Adipose tissue (tissue), 3 donors: ENCODE data around the gene CST5. TPM values are rescaled to one million over a fixed set of nuclear protein-coding genes. Genes with fewer than 3 reads are reported as not detected.
"Not testable (repeated sequence)": the region's sequence is repeated elsewhere in the genome, so short reads cannot be mapped to it uniquely, and the experiment has no call there.

Experiments
- H3K27ac ChIP-seq: one replicate; pipeline ENCODE4 v1.5.1; 2013; ENCODE audit warnings: low read depth, low read length
- WGBS, 3 donors: extraction: QIAGEN DNeasy Blood & Tissue Kit; methylation state at CpG; one replicate each; pipeline ENCODE4 v1.1.7; 2013; 5-methylcytosine and 5-hydroxymethylcytosine counted together
- polyA plus RNA-seq, 3 donors: library from polyadenylated mRNA; stranded (reverse); fragments of 200-250 nt; gene quantifications; one replicate each; pipeline ENCODE4 v1.2.3, GENCODE V29; 2013
- donor health status: healthy with polysubstance abuse.
- donor health status: Bipolar disorder and iron deficiency.
- donor health status: healthy.

The CST5 gene
- polyA plus RNA-seq, 3 donors, result 0.39 TPM; not detected in 2

- H3K27ac ChIP-seq, result no peak overlapping the region
- 26 to 40% (median 31%) methylated on average over 1 of the region's 1 CpG for WGBS, 3 donors
Observed at GRCh38 chr20:23907579-23907978, 28.0 kb upstream of the CST5 start.

- WGBS, 3 donors, result 38 to 44% (median 43%) methylated on average over 5 to 8 of the region's 8 CpGs
- H3K27ac ChIP-seq, result not testable (repeated sequence)
Observed at GRCh38 chr20:23902396-23902795, 22.8 kb upstream of the CST5 start.

- not testable (repeated sequence) for H3K27ac ChIP-seq
- 43 to 98% (median 92%) methylated on average over 4 of the region's 4 CpGs for WGBS, 3 donors
Observed at GRCh38 chr20:23890867-23891266, 11.3 kb upstream of the CST5 start.

- 26 to 36% (median 34%) methylated on average over 8 of the region's 8 CpGs for WGBS, 3 donors
- H3K27ac ChIP-seq, result no peak overlapping the region
Observed at GRCh38 chr20:23889775-23890187, 10.2 kb upstream of the CST5 start.

GRCh38 chr20:23887856-23888255 is 8.3 kb upstream of the CST5 start:
- no peak overlapping the region for H3K27ac ChIP-seq
- 51 to 80% (median 67%) methylated on average over 2 of the region's 2 CpGs for WGBS, 3 donors

- WGBS, 3 donors, result 89 to 97% (median 90%) methylated on average over 5 of the region's 5 CpGs
- H3K27ac ChIP-seq, result no peak overlapping the region
Observed at GRCh38 chr20:23884771-23885162, 5.2 kb upstream of the CST5 start.

GRCh38 chr20:23884136-23884770 is 4.7 kb upstream of the CST5 start:
- 80 to 84% (median 82%) methylated on average over 5 of the region's 5 CpGs for WGBS, 3 donors
- H3K27ac ChIP-seq, result no peak overlapping the region

- no peak overlapping the region for H3K27ac ChIP-seq
- 57 to 64% (median 63%) methylated on average over 6 of the region's 6 CpGs for WGBS, 3 donors
Observed at GRCh38 chr20:23881371-23881770, 1.8 kb upstream of the CST5 start.

GRCh38 chr20:23880417-23880816 is 869 bp upstream of the CST5 start:
- no peak overlapping the region for H3K27ac ChIP-seq
- 57 to 67% (median 64%) methylated on average over 4 of the region's 4 CpGs for WGBS, 3 donors

GRCh38 chr20:23879811-23880374 is 345 bp upstream of the CST5 start:
- no peak overlapping the region for H3K27ac ChIP-seq
- WGBS, 3 donors, result 35 to 40% (median 38%) methylated on average over 8 of the region's 8 CpGs

GRCh38 chr20:23878787-23879186 is 761 bp downstream of the CST5 start:
- WGBS, 3 donors, result 57 to 83% (median 77%) methylated on average over 7 of the region's 7 CpGs
- no peak overlapping the region for H3K27ac ChIP-seq

GRCh38 chr20:23878016-23878542 is 1.5 kb downstream of the CST5 start:
- WGBS, 3 donors, result 78 to 96% (median 95%) methylated on average over 1 of the region's 2 CpGs
- not testable (repeated sequence) for H3K27ac ChIP-seq

- WGBS, 3 donors, result 81 to 90% (median 82%) methylated on average over 6 of the region's 6 CpGs
- H3K27ac ChIP-seq, result no peak overlapping the region
Observed at GRCh38 chr20:23877524-23877923, 2.0 kb downstream of the CST5 start.

GRCh38 chr20:23875606-23876237 is 3.8 kb downstream of the CST5 start:
- H3K27ac ChIP-seq, result no peak overlapping the region
- WGBS, 3 donors, result 73 to 82% (median 74%) methylated on average over 6 of the region's 6 CpGs

- H3K27ac ChIP-seq, result no peak overlapping the region
- 60 to 67% (median 61%) methylated on average over 5 of the region's 5 CpGs for WGBS, 3 donors
Observed at GRCh38 chr20:23874747-23875146, 4.8 kb downstream of the CST5 start.

GRCh38 chr20:23873370-23874015 is 6.1 kb downstream of the CST5 start:
- 39 to 67% (median 59%) methylated on average over 3 of the region's 3 CpGs for WGBS, 3 donors
- no peak overlapping the region for H3K27ac ChIP-seq

GRCh38 chr20:23872065-23872464 is 7.5 kb downstream of the CST5 start:
- no peak overlapping the region for H3K27ac ChIP-seq
- 76 to 90% (median 87%) methylated on average over 1 of the region's 1 CpG for WGBS, 3 donors

GRCh38 chr20:23870461-23870860 is 9.1 kb downstream of the CST5 start:
- no peak overlapping the region for H3K27ac ChIP-seq
- WGBS, 3 donors, result 15 to 48% (median 45%) methylated on average over 4 of the region's 4 CpGs

GRCh38 chr20:23869520-23869919 is 10.0 kb downstream of the CST5 start:
- no peak overlapping the region for H3K27ac ChIP-seq
- WGBS, 3 donors, result 54 to 74% (median 69%) methylated on average over 2 of the region's 2 CpGs
